OCI-LY7 (cell line): ENCODE results near the gene TENT5A. TPM values are rescaled to one million over a fixed set of nuclear protein-coding genes. Genes with fewer than 3 reads are reported as not detected.

Experiments
- BruUV-seq: library from RNA; stranded (reverse); fragments of 400-500 nt; replicated peaks from 2 replicates; lab custom pipeline; 2021; lab: Mats Ljungman, UMichigan
- CTCF ChIA-PET: fragments of 300-600 bp; sonication (Branson Sonifier 250); formaldehyde crosslinking; loops from one replicate; lab custom pipeline; 2022; ENCODE audit warnings: antibody characterized with exemption; ENCODE audit not compliant: unreplicated experiment; lab: Charles Lee
- POLR2A ChIA-PET: fragments of 300-600 bp; sonication (Branson Sonifier 250); formaldehyde crosslinking; loops from one replicate; lab custom pipeline; 2022; ENCODE audit warnings: antibody characterized with exemption; lab: Charles Lee
- DNase-seq: peaks from one replicate; pipeline ENCODE4 v3.0.0-alpha.2; 2015; ENCODE audit warnings: low spot score
- H2AFZ ChIP-seq: fragments of 200-600 bp; sonication (generic), shearing (Covaris generic); 2 replicates; pipeline ENCODE4 v1.6.1; 2014; ENCODE audit warnings: mild to moderate bottlenecking, antibody characterized with exemption, low read length, moderate library complexity
- H3K27ac ChIP-seq: fragments of 200-600 bp; sonication (generic); 2 replicates; pipeline ENCODE4 v1.5.1; 2014; ENCODE audit warnings: mixed run types, low read depth, mild to moderate bottlenecking, moderate library complexity, low read length, inconsistent platforms; ENCODE audit not compliant: poor library complexity, severe bottlenecking
- H3K36me3 ChIP-seq: fragments of 200-600 bp; sonication (generic); 2 replicates; pipeline ENCODE4 v1.6.1; 2014; ENCODE audit warnings: mild to moderate bottlenecking, antibody characterized with exemption, low read length, moderate library complexity, mixed read lengths; ENCODE audit not compliant: insufficient read depth
- H3K4me1 ChIP-seq: fragments of 200-600 bp; sonication (generic); 2 replicates; pipeline ENCODE4 v1.5.1; 2014; ENCODE audit warnings: mild to moderate bottlenecking, low read length; ENCODE audit not compliant: insufficient read depth, poor library complexity, severe bottlenecking
- H3K4me2 ChIP-seq: fragments of 200-600 bp; sonication (generic); 2 replicates; pipeline ENCODE4 v1.6.1; 2014; ENCODE audit warnings: mild to moderate bottlenecking, low read length
- H3K4me3 ChIP-seq: fragments of 200-600 bp; sonication (generic); 2 replicates; pipeline ENCODE4 v1.5.1; 2014; ENCODE audit warnings: mild to moderate bottlenecking, low read depth, low read length; ENCODE audit not compliant: poor library complexity, severe bottlenecking
- H3K79me2 ChIP-seq: fragments of 200-600 bp; sonication (generic); 2 replicates; pipeline ENCODE4 v1.6.1; 2016; ENCODE audit warnings: low read depth, mild to moderate bottlenecking, low read length, moderate library complexity, mixed read lengths; ENCODE audit not compliant: insufficient read depth
- H3K9me2 ChIP-seq: fragments of 200-600 bp; sonication (generic); 2 replicates; pipeline ENCODE4 v1.6.1; 2016; ENCODE audit warnings: mild to moderate bottlenecking, low read length, mixed read lengths; ENCODE audit not compliant: insufficient read depth
- H3K9me3 ChIP-seq: fragments of 200-600 bp; sonication (generic); 2 replicates; pipeline ENCODE4 v1.6.1; 2014; ENCODE audit warnings: mild to moderate bottlenecking, mixed run types, low read length, mixed read lengths
- H4K20me1 ChIP-seq: fragments of 200-600 bp; sonication (generic); 2 replicates; pipeline ENCODE4 v1.6.1; 2014; ENCODE audit warnings: mild to moderate bottlenecking, antibody characterized with exemption, low read length, moderate library complexity, mixed read lengths; ENCODE audit not compliant: insufficient read depth
- CTCF ChIP-seq: fragments of 200-600 bp; sonication (generic); conservative IDR thresholded peaks from 2 replicates; pipeline ENCODE4 v1.5.1; 2014; ENCODE audit warnings: mild to moderate bottlenecking, antibody characterized with exemption, low read length, moderate library complexity, mixed read lengths
- EZH2phosphoT487 ChIP-seq: fragments of 200-600 bp; sonication (generic); IDR thresholded peaks from 2 replicates; pipeline ENCODE4 v1.6.1; 2018; ENCODE audit warnings: low read depth, borderline replicate concordance, mild to moderate bottlenecking, mixed run types, antibody characterized with exemption, low read length, moderate library complexity, mixed read lengths
- intact Hi-C: fragments of 100-400 bp; cut with micrococcal nuclease; formaldehyde crosslinking; loops from one replicate; pipeline ENCODE4 v1.10.0; 2022; ENCODE audit not compliant: unreplicated experiment
- total RNA-seq, 2 experiments: library from RNA; depleted of rRNA in 1 of 2; stranded (reverse); fragments of >200 nt in 1 of 2; shearing (Covaris generic) in 1 of 2; gene quantifications; 2 replicates each; pipeline ENCODE4 v1.2.3, GENCODE V29; 2014 to 2022

The TENT5A gene
- total RNA-seq, 2 experiments from 2014 or later: not detected

GRCh38 chr6:81790034-81790433 lies 37.6 kb upstream of the TENT5A start:
- Histone ChIP-seq H4K20me1 (no peaks in the 10 kb centered on the region), H2AFZ (no peak overlapping the region), H3K36me3 (no peaks in the 10 kb centered on the region), H3K9me3 (no peaks in the 10 kb centered on the region), H3K27ac (no peak overlapping the region), H3K79me2 (no peaks in the 10 kb centered on the region), H3K4me1 (no peaks in the 10 kb centered on the region), H3K9me2 (no peaks in the 10 kb centered on the region), H3K4me3 (no peak overlapping the region), H3K4me2 (no peak overlapping the region)
- POLR2A ChIA-PET: no interaction called here
- intact Hi-C loops: no loop called here
- CTCF ChIA-PET: no interaction called here
- TF ChIP-seq CTCF: no peak
- TF ChIP-seq EZH2phosphoT487: no peak
- no TSS peak for BruUV-seq
- DNase-seq: no peak

- BruUV-seq: no TSS peak
- no peak for TF ChIP-seq CTCF
- no peak for TF ChIP-seq EZH2phosphoT487
- H3K36me3 ChIP-seq: no peaks in the 10 kb centered on the region
- no peaks in the 10 kb centered on the region for H3K9me3 ChIP-seq
- POLR2A ChIA-PET: no interaction called here
- H3K4me3 ChIP-seq: no peak overlapping the region
- H3K27ac ChIP-seq: no peak overlapping the region
- H3K9me2 ChIP-seq: no peaks in the 10 kb centered on the region
- intact Hi-C loops: no loop called here
- no peak for DNase-seq
- H3K4me2 ChIP-seq: no peak overlapping the region
- no peaks in the 10 kb centered on the region for H3K4me1 ChIP-seq
- H4K20me1 ChIP-seq: no peaks in the 10 kb centered on the region
- no peak overlapping the region for H2AFZ ChIP-seq
- H3K79me2 ChIP-seq: no peaks in the 10 kb centered on the region
- CTCF ChIA-PET: no interaction called here
Observed at GRCh38 chr6:81789291-81789690, 36.8 kb upstream of the TENT5A start.

- H3K36me3 ChIP-seq: no peaks in the 10 kb centered on the region
- H3K4me1 ChIP-seq: no peaks in the 10 kb centered on the region
- no peak overlapping the region for H3K27ac ChIP-seq
- no peak overlapping the region for H3K4me3 ChIP-seq
- intact Hi-C loops: no loop called here
- no peaks in the 10 kb centered on the region for H3K79me2 ChIP-seq
- no peak overlapping the region for H3K4me2 ChIP-seq
- ChIA-PET CTCF (no interaction called here), POLR2A (interaction anchor here (0.7 kb wide), 1 partner anchor 46 kb away, joined by 3 read pairs; no protein-coding TSS in a partner anchor)
- H2AFZ ChIP-seq: no peak overlapping the region
- no TSS peak for BruUV-seq
- TF ChIP-seq EZH2phosphoT487 (no peak), CTCF (no peak)
- H3K9me2 ChIP-seq: no peaks in the 10 kb centered on the region
- no peaks in the 10 kb centered on the region for H4K20me1 ChIP-seq
- DNase-seq: no peak
- H3K9me3 ChIP-seq: no peaks in the 10 kb centered on the region
Observed at GRCh38 chr6:81788748-81789147, 36.3 kb upstream of the TENT5A start.
